K562 (cell line): ENCODE measurements around the gene DRC1. TPM values are rescaled to one million over a fixed set of nuclear protein-coding genes. Genes with fewer than 3 reads are reported as not detected.

ENCODE experiments used
- ARID1B ChIP-seq: fragments of 450-650 bp; IDR thresholded peaks from 2 replicates; pipeline ENCODE4 v1.6.1; 2016; ENCODE audit warnings: antibody characterized with exemption, mild to moderate bottlenecking, inconsistent platforms
- ATF1 ChIP-seq, 2 experiments: fragments of 450-650 bp in 1 of 2; IDR thresholded peaks; 2 replicates each; pipeline ENCODE4 v1.6.1; 2016; ENCODE audit warnings: missing compliant biosample characterization in 1 of 2, missing genetic modification characterization in 1 of 2
- BCOR ChIP-seq: fragments of 450-650 bp; IDR thresholded peaks from 2 replicates; pipeline ENCODE4 v1.6.1; 2016
- CBFA2T3 ChIP-seq: fragments of 450-650 bp; IDR thresholded peaks from 2 replicates; pipeline ENCODE4 v1.6.1; 2017
- EHMT2 ChIP-seq: fragments of 450-650 bp; IDR thresholded peaks from 2 replicates; pipeline ENCODE4 v1.6.1; 2018; ENCODE audit warnings: antibody characterized with exemption
- ESRRA ChIP-seq: fragments of 450-650 bp; IDR thresholded peaks from 2 replicates; pipeline ENCODE4 v1.6.1; 2014; ENCODE audit warnings: low read depth, mild to moderate bottlenecking, moderate library complexity, borderline replicate concordance
- GABPB1 ChIP-seq: sonication (generic); formaldehyde crosslinking; IDR thresholded peaks from 2 replicates; pipeline ENCODE4 v1.8.0; 2022; ENCODE audit warnings: mild to moderate bottlenecking, missing genetic modification reagents
- HCFC1 ChIP-seq: IDR thresholded peaks from 2 replicates; pipeline ENCODE4 v1.6.1; 2012; ENCODE audit warnings: low read depth, low read length, improper control_type of control experiment
- HLTF ChIP-seq: fragments of 450-650 bp; IDR thresholded peaks from 2 replicates; pipeline ENCODE4 v1.6.1; 2016
- HMG20A ChIP-seq: fragments of 450-650 bp; formaldehyde crosslinking; conservative IDR thresholded peaks from 2 replicates; pipeline ENCODE4 v1.4.0; 2020; ENCODE audit warnings: mild to moderate bottlenecking, mixed read lengths
- HNRNPUL1 ChIP-seq: fragments of 200-400 bp; formaldehyde crosslinking; IDR thresholded peaks from 2 replicates; pipeline ENCODE4 v1.6.1; 2017; ENCODE audit warnings: low read length
- KLF13 ChIP-seq: fragments of 450-650 bp; IDR thresholded peaks from 2 replicates; pipeline ENCODE4 v1.6.1; 2016; ENCODE audit warnings: missing genetic modification characterization, low read depth, mild to moderate bottlenecking, missing compliant biosample characterization, moderate library complexity, borderline replicate concordance
- MAFG ChIP-seq: fragments of 450-650 bp; conservative IDR thresholded peaks from 2 replicates; pipeline ENCODE4 v1.6.1; 2016; ENCODE audit warnings: missing genetic modification characterization, missing compliant biosample characterization
- MBD1 ChIP-seq: fragments of 250-450 bp; sonication (Bioruptor Pico); IDR thresholded peaks from 2 replicates; pipeline ENCODE4 v1.8.0; 2022; ENCODE audit warnings: inconsistent platforms
- MECOM ChIP-seq: fragments of 250-450 bp; sonication (Bioruptor Pico); IDR thresholded peaks from 2 replicates; pipeline ENCODE4 v1.8.0; 2022; ENCODE audit warnings: inconsistent platforms
- PHTF2 ChIP-seq: fragments of 250-450 bp; sonication (Bioruptor Pico); IDR thresholded peaks from 2 replicates; pipeline ENCODE4 v1.5.0; 2021; ENCODE audit warnings: mild to moderate bottlenecking
- PTBP1 ChIP-seq: fragments of 200-400 bp; formaldehyde crosslinking; IDR thresholded peaks from 2 replicates; pipeline ENCODE4 v1.6.1; 2017; ENCODE audit warnings: low read depth, low read length
- RFX5 ChIP-seq: IDR thresholded peaks from 2 replicates; pipeline ENCODE4 v1.6.1; 2011; ENCODE audit warnings: low read depth, mild to moderate bottlenecking, improper control_type of control experiment, low read length
- SIX5 ChIP-seq, 2 experiments: IDR thresholded peaks; 2 replicates each; pipeline ENCODE4 v1.6.1; 2011; ENCODE audit warnings: low read length in 2 of 2, borderline replicate concordance in 1 of 2, low read depth in 1 of 2, mild to moderate bottlenecking in 1 of 2, moderate library complexity in 1 of 2; ENCODE audit not compliant: insufficient read depth in 1 of 2
- SMC3 ChIP-seq: conservative IDR thresholded peaks from 2 replicates; pipeline ENCODE4 v1.6.1; 2011; ENCODE audit warnings: low read depth, low read length, improper control_type of control experiment; ENCODE audit not compliant: insufficient read depth
- TAF9B ChIP-seq: fragments of 450-650 bp; IDR thresholded peaks from 2 replicates; pipeline ENCODE4 v1.6.1; 2018; ENCODE audit warnings: mild to moderate bottlenecking; ENCODE audit not compliant: partially characterized antibody
- ZBTB17 ChIP-seq: fragments of 450-650 bp; formaldehyde crosslinking; IDR thresholded peaks from 2 replicates; pipeline ENCODE4 v1.4.0; 2020; ENCODE audit warnings: mild to moderate bottlenecking
- ZKSCAN3 ChIP-seq: fragments of 250-450 bp; sonication (Bioruptor Pico); IDR thresholded peaks from 2 replicates; pipeline ENCODE4 v1.4.0; 2020
- ZNF121 ChIP-seq: sonication (generic); formaldehyde crosslinking; conservative IDR thresholded peaks from 2 replicates; pipeline ENCODE4 v1.8.0; 2022; ENCODE audit warnings: missing genetic modification reagents
- ZNF124 ChIP-seq: sonication (generic); formaldehyde crosslinking; IDR thresholded peaks from 2 replicates; pipeline ENCODE4 v1.8.1; 2022; ENCODE audit warnings: missing genetic modification reagents
- ZNF586 ChIP-seq: fragments of 450-650 bp; formaldehyde crosslinking; conservative IDR thresholded peaks from 2 replicates; pipeline ENCODE4 v1.4.0; 2020; ENCODE audit warnings: mild to moderate bottlenecking, moderate library complexity
- polyA plus RNA-seq, 8 experiments: library from polyadenylated mRNA; depleted of rRNA in 4 of 8; stranded (reverse) in 5 of 8; unstranded in 3 of 8; fragments of >200 nt; fragmentation: Nextera tagmentation in 2 of 8; fragmentation: Illumina TruSeq in 1 of 8; extraction: Ambion mirVana in 2 of 8; extraction: Trizol in 1 of 8; gene quantifications; 2 replicates each; pipeline versions ENCODE4 v1.2.1 to v1.2.3, GENCODE V29; 2011 to 2014; ENCODE audit warnings: inconsistent platforms in 1 of 8, missing spikeins in 1 of 8
- total RNA-seq, 7 experiments: library from RNA; depleted of rRNA in 6 of 7; stranded (reverse); fragments of >200 nt in 6 of 7; fragmentation: Illumina TruSeq in 2 of 7; extraction: Trizol in 2 of 7; gene quantifications; 2 replicates each; pipeline versions ENCODE4 v1.2.1 to v1.2.3, GENCODE V29; 2011 to 2021; ENCODE audit warnings: low replicate concordance in 1 of 7
- TF ChIP-seq, protein P1 (sequence below): fragments of 450-650 bp; formaldehyde crosslinking; IDR thresholded peaks from 2 replicates; pipeline ENCODE4 v1.4.0; 2020; ENCODE audit warnings: mild to moderate bottlenecking, moderate library complexity
- TF ChIP-seq, protein P2 (sequence below): fragments of 250-450 bp; sonication (Bioruptor Pico); IDR thresholded peaks from 2 replicates; pipeline ENCODE4 v1.4.0; 2020; ENCODE audit warnings: mild to moderate bottlenecking, moderate library complexity, borderline replicate concordance

The DRC1 gene
- total and polyA plus RNA-seq, 9 of the 15 experiments (the other 6 are each of a cell fraction or from before 2014, with no cell fraction given): 0.07 to 0.10 TPM; not detected in 7

GRCh38 chr2:26410764-26411243, 9.1 kb downstream of the DRC1 start (continued):
- TF ChIP-seq, protein P1, sequence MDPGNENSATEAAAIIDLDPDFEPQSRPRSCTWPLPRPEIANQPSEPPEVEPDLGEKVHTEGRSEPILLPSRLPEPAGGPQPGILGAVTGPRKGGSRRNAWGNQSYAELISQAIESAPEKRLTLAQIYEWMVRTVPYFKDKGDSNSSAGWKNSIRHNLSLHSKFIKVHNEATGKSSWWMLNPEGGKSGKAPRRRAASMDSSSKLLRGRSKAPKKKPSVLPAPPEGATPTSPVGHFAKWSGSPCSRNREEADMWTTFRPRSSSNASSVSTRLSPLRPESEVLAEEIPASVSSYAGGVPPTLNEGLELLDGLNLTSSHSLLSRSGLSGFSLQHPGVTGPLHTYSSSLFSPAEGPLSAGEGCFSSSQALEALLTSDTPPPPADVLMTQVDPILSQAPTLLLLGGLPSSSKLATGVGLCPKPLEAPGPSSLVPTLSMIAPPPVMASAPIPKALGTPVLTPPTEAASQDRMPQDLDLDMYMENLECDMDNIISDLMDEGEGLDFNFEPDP: no peak
- no peak for TF ChIP-seq KLF13 (tag)
- TF ChIP-seq ZNF124 (CRISPR knock-in tag): no peak
- no peak for TF ChIP-seq ESRRA
- no peak for TF ChIP-seq HNRNPUL1
- TF ChIP-seq TAF9B: no peak
- TF ChIP-seq HCFC1: no peak
- TF ChIP-seq ZKSCAN3: no peak
- 0 out of 2 replicates have a peak, but pooled peaks have one; percentile 27 for TF ChIP-seq ARID1B
- TF ChIP-seq SMC3: no peak
- no peak for TF ChIP-seq ZNF121 (CRISPR knock-in tag)
- TF ChIP-seq ATF1 (CRISPR knock-in tag; IDR thresholded peaks at IDR 0.05): no peak
- TF ChIP-seq ATF1 (tag; IDR thresholded peaks at IDR 0.05): no peak
- no peak for TF ChIP-seq HMG20A (CRISPR knock-in tag)
- TF ChIP-seq ZBTB17 (CRISPR knock-in tag): peak; percentile 14; the same call in 1 of the 2 replicates
- TF ChIP-seq SIX5 (IDR thresholded peaks at IDR 0.05; ENCODE audit: borderline replicate concordance in 1 of 2, insufficient read depth in 1 of 2, low read depth in 1 of 2, low read length in 2 of 2): no peak
- TF ChIP-seq MBD1 (CRISPR knock-in tag): no peak
- TF ChIP-seq GABPB1 (CRISPR knock-in tag): no peak
- no peak for TF ChIP-seq MECOM
- TF ChIP-seq PTBP1: no peak
- TF ChIP-seq RFX5: no peak
- no peak for TF ChIP-seq BCOR
- TF ChIP-seq HLTF: no peak
- TF ChIP-seq PHTF2: no peak
- no peak for TF ChIP-seq ZNF586 (CRISPR knock-in tag)
- TF ChIP-seq, protein P2, sequence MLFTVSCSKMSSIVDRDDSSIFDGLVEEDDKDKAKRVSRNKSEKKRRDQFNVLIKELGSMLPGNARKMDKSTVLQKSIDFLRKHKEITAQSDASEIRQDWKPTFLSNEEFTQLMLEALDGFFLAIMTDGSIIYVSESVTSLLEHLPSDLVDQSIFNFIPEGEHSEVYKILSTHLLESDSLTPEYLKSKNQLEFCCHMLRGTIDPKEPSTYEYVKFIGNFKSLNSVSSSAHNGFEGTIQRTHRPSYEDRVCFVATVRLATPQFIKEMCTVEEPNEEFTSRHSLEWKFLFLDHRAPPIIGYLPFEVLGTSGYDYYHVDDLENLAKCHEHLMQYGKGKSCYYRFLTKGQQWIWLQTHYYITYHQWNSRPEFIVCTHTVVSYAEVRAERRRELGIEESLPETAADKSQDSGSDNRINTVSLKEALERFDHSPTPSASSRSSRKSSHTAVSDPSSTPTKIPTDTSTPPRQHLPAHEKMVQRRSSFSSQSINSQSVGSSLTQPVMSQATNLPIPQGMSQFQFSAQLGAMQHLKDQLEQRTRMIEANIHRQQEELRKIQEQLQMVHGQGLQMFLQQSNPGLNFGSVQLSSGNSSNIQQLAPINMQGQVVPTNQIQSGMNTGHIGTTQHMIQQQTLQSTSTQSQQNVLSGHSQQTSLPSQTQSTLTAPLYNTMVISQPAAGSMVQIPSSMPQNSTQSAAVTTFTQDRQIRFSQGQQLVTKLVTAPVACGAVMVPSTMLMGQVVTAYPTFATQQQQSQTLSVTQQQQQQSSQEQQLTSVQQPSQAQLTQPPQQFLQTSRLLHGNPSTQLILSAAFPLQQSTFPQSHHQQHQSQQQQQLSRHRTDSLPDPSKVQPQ (CRISPR knock-in tag): no peak
- TF ChIP-seq CBFA2T3: no peak
- peak; percentile 66; the same call in 1 of the 2 replicates for TF ChIP-seq EHMT2
- no peak for TF ChIP-seq MAFG (tag)
